DND-41 (cell line): ENCODE measurements around the gene AGPAT1.

ENCODE experiments used
- ATAC-seq: fragments of 200-7000 bp; cut with Tn5 transposase; 3 replicates; pipeline ENCODE4 v1.9.1; 2021; ENCODE audit warnings: low read depth; ENCODE audit not compliant: insufficient read depth
- DNase-seq: peaks from one replicate; pipeline ENCODE4 v3.0.0-alpha.2; 2020
- H2AFZ ChIP-seq: 2 replicates; pipeline ENCODE4 v1.6.0; 2012; ENCODE audit warnings: low read depth, low read length
- H3K27ac ChIP-seq: 2 replicates; pipeline ENCODE4 v1.5.1; 2012; ENCODE audit warnings: low read length, inconsistent platforms
- H3K27me3 ChIP-seq: fragments of 200-600 bp; sonication (generic); 2 replicates; pipeline ENCODE4 v1.6.0; 2012; ENCODE audit warnings: low read length, mild to moderate bottlenecking, inconsistent platforms; ENCODE audit not compliant: insufficient read depth, poor library complexity
- H3K36me3 ChIP-seq: 2 replicates; pipeline ENCODE4 v1.5.1; 2012; ENCODE audit warnings: low read length, inconsistent platforms; ENCODE audit not compliant: insufficient read depth
- H3K4me1 ChIP-seq: 2 replicates; pipeline ENCODE4 v1.5.1; 2012; ENCODE audit warnings: mild to moderate bottlenecking, low read length; ENCODE audit not compliant: insufficient read depth
- H3K4me2 ChIP-seq: 2 replicates; pipeline ENCODE4 v1.6.0; 2012; ENCODE audit warnings: mild to moderate bottlenecking, moderate library complexity, low read length, inconsistent platforms; ENCODE audit not compliant: insufficient read depth
- H3K4me3 ChIP-seq, 2 experiments: fragments of 200-600 bp in 1 of 2; shearing (Covaris generic) in 1 of 2; 2 replicates each; pipeline ENCODE4 v1.5.1; 2012 to 2016; ENCODE audit warnings: inconsistent platforms in 2 of 2, low read length in 2 of 2, mild to moderate bottlenecking in 2 of 2, low read depth in 1 of 2, moderate library complexity in 1 of 2
- H3K79me2 ChIP-seq: 2 replicates; pipeline ENCODE4 v1.6.0; 2012; ENCODE audit warnings: low read length, inconsistent platforms; ENCODE audit not compliant: insufficient read depth
- H3K9ac ChIP-seq: 2 replicates; pipeline ENCODE4 v1.6.0; 2012; ENCODE audit warnings: low read depth, mild to moderate bottlenecking, inconsistent platforms, low read length, moderate library complexity
- H3K9me3 ChIP-seq: 2 replicates; pipeline ENCODE4 v1.5.1; 2012; ENCODE audit warnings: low read length, moderate library complexity, mild to moderate bottlenecking, inconsistent platforms; ENCODE audit not compliant: insufficient read depth, severe bottlenecking
- H4K20me1 ChIP-seq: 2 replicates; pipeline ENCODE4 v1.6.0; 2012; ENCODE audit warnings: low read length; ENCODE audit not compliant: insufficient read depth
- CTCF ChIP-seq: IDR thresholded peaks from 2 replicates; pipeline ENCODE4 v1.5.1; 2012; ENCODE audit warnings: borderline replicate concordance, low read length, moderate library complexity, mild to moderate bottlenecking; ENCODE audit not compliant: poor library complexity, severe bottlenecking; ENCODE audit errors: extremely low read depth
- EZH2 ChIP-seq: IDR thresholded peaks from 3 replicates; pipeline ENCODE4 v1.6.1; 2012; ENCODE audit warnings: borderline replicate concordance, low read depth, mild to moderate bottlenecking, moderate library complexity, low read length, inconsistent platforms; ENCODE audit not compliant: severe bottlenecking

AGPAT1 gene

GRCh38 chr6:32222333-32223230, 46.7 kb upstream of the AGPAT1 start:
- Histone ChIP-seq H3K27ac (no peak overlapping the region), H3K4me1 (no peaks in the 10 kb centered on the region), H3K9ac (no peak overlapping the region), H3K9me3 (no peaks in the 10 kb centered on the region), H3K36me3 (no peaks in the 10 kb centered on the region), H2AFZ (no peak overlapping the region), H3K4me2 (no peak overlapping the region), H4K20me1 (no peaks in the 10 kb centered on the region), H3K27me3 (peaks cover 14% of the 10 kb centered on the region), H3K4me3 (no peak overlapping the region), H3K79me2 (no peaks in the 10 kb centered on the region)
- ATAC-seq (no peak), DNase-seq (no peak)
- no peak for TF ChIP-seq EZH2
- no peak for TF ChIP-seq CTCF

- Histone ChIP-seq H2AFZ (no peak overlapping the region), H3K36me3 (no peaks in the 10 kb centered on the region), H3K4me1 (no peaks in the 10 kb centered on the region), H3K27ac (no peak overlapping the region), H4K20me1 (no peaks in the 10 kb centered on the region), H3K9me3 (no peaks in the 10 kb centered on the region), H3K4me2 (no peak overlapping the region), H3K27me3 (peaks cover 14% of the 10 kb centered on the region), H3K9ac (no peak overlapping the region), H3K79me2 (no peaks in the 10 kb centered on the region), H3K4me3 (no peak overlapping the region)
- TF ChIP-seq EZH2 (no peak), CTCF (no peak)
- DNase-seq (no peak), ATAC-seq (no peak)
Measured at GRCh38 chr6:32220021-32220420, 44.1 kb upstream of the AGPAT1 start.

DNA sequence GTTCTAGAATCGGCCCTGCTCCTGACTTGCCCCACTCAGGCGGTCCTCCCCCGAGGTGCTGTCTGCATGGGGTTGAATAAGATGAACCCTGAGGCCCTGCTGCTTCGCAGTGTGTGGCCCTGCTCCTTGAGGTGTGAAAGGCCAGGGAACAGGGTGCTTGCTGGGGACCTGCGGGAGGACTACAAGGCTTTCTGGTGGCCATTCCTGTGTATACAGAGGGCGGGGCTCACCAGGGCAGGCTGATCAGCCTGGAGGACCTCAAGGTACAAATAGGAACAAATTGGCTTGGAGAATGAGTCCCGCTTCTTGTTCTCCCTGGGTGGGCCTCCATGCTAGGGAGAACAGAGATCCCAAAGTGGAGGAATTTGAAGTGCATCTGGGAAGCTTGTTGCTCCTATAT, 42.3 kb upstream of the AGPAT1 start:
- Histone ChIP-seq H3K9ac (no peak overlapping the region), H3K27ac (no peak overlapping the region), H3K4me2 (no peak overlapping the region), H4K20me1 (no peaks in the 10 kb centered on the region), H3K4me1 (no peaks in the 10 kb centered on the region), H3K36me3 (no peaks in the 10 kb centered on the region), H2AFZ (no peak overlapping the region), H3K27me3 (peaks cover 10% of the 10 kb centered on the region), H3K79me2 (no peaks in the 10 kb centered on the region), H3K9me3 (no peaks in the 10 kb centered on the region), H3K4me3 (no peak overlapping the region)
- TF ChIP-seq CTCF, result no peak
- no peak for TF ChIP-seq EZH2
- ATAC-seq (no peak), DNase-seq (no peak)
